Frontal cortex (tissue), 4 donors: ENCODE measurements around the gene PEX14. TPM values are rescaled to one million over a fixed set of nuclear protein-coding genes. Genes with fewer than 3 reads are reported as not detected.

Experiments
- DNase-seq, 2 donors: peaks; one replicate each; pipeline ENCODE4 v3.0.0; 2012; ENCODE audit warnings: low spot score in 2 of 2
- FAIRE-seq: peaks from 2 replicates; lab custom pipeline; 2012; peaks lifted over from hg19 to GRCh38; lab: Jason Lieb, UNC
- total RNA-seq: library from RNA; depleted of rRNA; stranded (reverse); fragments of >200 nt; gene quantifications from one replicate; pipeline ENCODE4 v1.2.3, GENCODE V29; 2014
- donor health status: control.
- donor health status: control.
- donor health status: control.

The PEX14 gene
- total RNA-seq, 1 donor from 2014 or later: 6.1 TPM

DNA sequence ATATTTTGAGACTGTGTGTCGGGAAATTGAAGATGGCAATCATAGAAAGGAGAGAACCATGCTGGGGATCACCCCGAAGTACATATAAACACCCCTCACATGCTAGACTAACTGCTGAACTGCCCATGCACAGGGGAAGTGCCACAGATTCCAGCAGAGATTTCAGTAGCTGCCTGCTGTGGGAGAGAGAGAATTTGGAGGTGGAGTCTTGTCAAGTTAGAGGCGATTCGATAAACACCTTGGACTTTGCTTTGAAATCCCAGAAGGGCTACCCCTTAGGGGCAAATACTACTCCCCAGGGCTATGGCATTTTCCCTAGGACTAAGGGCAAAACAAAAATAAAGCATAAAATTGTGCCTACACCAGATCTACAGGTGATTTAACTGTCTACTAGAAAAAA, 103.3 kb downstream of the PEX14 start:
- no peak for FAIRE-seq
- DNase-seq: no peak

DNA sequence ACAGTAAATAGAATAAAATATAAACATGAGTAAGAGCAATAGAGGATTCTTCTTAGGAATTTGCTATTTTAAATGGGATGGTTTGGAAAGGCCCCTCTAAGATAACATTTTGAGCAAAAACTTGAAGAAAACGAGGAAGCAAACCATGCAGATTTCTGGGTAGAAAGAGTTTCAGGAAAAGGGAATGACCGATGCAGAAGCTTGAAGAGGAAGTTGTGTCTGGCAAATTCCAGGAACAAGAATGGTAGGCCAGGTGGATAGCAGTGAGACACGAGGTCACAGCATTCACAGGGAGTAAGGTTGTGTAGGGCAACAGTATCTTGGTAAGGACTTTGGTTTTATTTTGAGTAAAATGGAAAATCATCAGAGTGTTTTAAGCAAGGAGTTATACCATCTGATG, 108.9 kb downstream of the PEX14 start:
- no peak for DNase-seq
- FAIRE-seq: no peak

DNA sequence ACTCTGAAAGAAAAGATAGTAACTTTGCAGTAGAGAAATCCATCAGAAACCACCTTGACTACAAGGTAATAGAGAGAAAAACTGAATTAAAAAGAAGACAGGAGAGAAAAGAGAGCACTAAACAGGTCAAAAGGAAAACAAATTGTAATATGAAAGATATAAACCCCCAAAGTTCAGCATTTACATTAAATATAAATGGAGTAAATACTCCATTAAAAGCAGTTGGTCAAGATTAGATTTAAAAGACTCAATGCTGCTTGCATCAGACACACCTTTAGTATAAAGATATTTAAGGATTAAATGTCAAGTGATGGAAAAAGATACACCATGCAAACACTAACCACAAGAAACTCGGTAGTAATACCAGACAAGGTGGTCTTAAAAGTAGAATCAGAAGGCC, 110.5 kb downstream of the PEX14 start:
- FAIRE-seq (no peak), DNase-seq (no peak)

DNA sequence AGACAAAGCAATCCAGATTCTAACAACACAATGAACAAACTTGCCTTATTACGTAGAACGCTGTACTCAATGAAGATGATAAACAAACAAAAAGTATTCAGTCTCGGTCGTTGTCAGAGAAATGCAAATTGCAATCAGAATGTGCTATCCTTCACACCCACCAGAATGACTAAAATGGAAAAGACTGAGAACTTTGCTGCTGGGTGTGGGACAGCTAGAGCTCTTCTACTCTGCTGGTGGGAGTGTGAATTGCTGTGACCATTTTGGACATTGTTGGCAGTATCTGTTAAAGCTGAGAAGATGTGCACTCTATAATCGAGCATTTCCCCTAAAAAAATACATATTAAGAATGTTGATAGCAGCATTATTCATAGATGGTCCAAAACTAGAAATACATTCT, 111.4 kb downstream of the PEX14 start:
- FAIRE-seq: no peak
- no peak for DNase-seq

DNA sequence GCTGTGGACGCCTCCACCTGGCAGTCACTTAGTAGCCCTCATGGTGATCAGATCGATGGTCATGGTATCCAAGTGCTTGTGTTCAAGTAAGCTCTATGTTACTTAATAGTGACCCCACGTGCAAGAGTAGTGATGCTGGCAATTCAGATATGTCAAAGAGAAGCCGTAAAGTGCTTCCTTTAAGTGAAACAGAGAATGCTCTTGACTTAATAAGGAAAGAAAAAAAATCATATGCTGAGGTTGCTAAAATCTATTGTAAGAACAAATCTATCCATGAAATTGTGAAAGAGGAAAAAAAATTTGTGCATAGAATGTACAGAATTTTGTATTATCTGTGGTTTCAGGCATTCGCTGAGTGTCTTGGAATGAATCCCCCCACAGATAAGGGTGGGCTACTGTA, 113.9 kb downstream of the PEX14 start:
- DNase-seq (no peak), FAIRE-seq (no peak)

DNA sequence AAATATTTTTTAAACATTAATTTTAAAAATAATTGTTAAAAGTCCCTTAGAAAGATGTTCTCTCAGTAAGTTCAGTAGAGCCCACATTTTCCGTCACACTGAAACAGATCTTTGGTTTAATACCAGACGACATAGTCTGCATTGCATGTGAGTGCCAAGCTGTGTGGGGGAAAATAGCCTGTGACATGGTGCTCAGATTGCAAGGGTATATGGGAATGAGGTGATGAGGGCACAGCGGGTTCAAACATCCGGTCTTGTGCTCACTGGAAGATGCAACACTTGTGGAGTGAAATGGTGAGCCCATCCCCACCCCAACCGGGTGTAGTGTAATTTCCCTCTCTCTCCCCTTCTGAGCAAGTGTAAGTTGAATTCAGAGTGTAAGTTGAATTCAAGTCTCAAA, 114.3 kb downstream of the PEX14 start:
- DNase-seq (no peak), FAIRE-seq (no peak)

DNA sequence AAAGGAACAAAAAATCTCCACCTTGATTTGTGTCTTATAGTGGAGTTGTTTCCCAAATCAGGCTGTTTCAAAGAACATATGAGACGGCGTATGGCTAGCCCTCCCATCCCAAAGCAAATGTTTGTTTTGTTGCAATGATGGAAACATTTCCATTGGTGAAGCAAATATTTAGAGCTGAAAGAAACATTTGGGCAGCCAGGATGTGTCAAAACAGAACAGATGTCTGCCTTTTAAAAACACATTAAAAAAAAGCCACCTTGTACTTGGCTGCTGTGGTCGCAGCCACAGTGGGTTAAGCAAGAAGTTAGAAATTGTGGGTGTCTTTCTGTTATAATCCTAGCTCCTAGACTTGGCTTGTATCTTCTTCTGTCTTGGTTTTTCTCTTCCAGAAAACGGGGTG, 116.3 kb downstream of the PEX14 start:
- FAIRE-seq (no peak), DNase-seq (no peak)

DNA sequence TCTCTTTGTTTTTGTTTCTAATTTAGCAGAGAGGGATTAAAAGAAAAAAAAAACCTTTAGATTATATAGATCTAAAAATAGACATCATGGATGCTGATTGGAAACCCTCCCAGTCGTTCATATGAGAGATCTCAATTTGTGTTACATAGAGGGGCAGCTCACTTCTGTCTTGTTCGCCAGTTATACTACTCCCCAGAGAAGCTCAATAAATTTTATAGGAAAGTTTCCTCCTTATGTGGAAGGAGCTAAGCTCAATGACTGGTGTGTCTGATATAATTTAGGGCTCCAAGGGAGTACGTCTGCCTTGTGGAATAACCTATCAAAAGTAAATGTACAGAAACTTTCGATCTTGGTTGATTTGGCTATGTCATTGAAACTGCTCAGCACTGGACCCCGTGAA, 117.6 kb downstream of the PEX14 start:
- FAIRE-seq (no peak), DNase-seq (no peak)

DNA sequence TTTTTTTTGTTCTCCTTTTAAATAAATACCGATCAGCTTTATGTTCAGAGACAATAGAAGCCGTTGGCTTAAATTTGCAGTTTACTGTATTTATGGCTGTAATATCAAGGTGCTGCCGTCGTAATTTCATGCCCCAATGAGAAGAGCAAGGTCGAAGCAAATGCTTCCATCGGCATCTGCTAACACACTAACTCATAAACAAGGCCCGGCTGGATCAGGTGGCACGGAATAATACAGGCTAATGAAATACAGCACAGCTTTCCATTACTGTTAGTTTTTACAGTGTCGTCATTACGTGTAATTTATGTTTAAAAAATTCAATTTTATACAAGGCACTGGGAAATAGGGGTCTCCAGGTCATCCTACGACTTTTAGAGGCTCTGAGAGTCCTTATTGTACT, 119.0 kb downstream of the PEX14 start:
- DNase-seq (no peak), FAIRE-seq (no peak)

DNA sequence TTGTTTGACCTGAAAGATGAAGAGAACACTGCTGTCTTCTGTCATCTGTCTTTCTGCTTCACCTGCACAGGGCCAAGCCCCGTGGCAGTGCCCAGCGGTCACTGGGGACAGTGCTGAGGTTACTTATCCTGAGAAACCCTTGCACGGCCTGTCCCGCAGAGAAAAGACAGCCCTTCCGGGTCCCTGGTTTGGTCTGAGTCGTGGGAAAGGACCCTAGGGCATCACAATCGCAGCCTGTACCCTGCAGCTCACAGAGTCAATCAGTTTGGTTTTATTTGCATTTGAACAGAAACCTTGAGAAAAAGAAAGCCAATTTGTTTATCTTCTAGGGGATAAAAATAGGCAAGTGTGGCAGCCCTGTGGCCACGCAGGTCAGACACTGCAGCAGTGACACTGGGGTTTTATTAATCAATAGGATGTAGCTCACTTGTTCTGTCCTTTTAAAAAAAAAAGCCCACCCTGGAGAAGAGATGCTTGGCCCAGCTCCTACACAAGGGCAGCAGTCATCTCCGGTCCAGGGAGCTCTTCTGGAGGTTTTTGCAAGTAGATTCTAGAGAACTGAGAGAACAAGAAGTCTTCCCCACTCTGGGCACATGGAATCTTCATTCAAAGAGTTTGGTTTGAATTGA, 120.0 kb downstream of the PEX14 start:
- DNase-seq: no peak
- FAIRE-seq: no peak

DNA sequence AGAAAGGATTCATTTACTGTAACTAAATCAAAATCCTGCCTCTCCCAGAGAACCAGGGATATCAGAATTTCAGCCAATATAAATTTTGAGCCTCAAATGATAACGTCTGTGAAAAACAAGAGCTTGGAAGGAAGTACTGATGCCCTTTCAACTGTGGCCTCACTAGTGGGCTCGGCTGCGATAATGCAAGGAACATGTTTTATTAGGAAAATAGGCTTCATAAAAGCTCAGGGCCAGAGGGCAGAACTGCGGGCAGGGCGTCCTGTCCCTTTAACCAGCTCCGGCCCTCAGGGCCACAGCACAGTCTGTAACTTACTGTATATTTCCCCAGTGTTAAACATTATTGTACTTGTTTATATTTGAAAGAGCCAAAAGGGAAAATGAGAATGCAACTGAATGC, 122.0 kb downstream of the PEX14 start:
- DNase-seq (no peak), FAIRE-seq (no peak)

DNA sequence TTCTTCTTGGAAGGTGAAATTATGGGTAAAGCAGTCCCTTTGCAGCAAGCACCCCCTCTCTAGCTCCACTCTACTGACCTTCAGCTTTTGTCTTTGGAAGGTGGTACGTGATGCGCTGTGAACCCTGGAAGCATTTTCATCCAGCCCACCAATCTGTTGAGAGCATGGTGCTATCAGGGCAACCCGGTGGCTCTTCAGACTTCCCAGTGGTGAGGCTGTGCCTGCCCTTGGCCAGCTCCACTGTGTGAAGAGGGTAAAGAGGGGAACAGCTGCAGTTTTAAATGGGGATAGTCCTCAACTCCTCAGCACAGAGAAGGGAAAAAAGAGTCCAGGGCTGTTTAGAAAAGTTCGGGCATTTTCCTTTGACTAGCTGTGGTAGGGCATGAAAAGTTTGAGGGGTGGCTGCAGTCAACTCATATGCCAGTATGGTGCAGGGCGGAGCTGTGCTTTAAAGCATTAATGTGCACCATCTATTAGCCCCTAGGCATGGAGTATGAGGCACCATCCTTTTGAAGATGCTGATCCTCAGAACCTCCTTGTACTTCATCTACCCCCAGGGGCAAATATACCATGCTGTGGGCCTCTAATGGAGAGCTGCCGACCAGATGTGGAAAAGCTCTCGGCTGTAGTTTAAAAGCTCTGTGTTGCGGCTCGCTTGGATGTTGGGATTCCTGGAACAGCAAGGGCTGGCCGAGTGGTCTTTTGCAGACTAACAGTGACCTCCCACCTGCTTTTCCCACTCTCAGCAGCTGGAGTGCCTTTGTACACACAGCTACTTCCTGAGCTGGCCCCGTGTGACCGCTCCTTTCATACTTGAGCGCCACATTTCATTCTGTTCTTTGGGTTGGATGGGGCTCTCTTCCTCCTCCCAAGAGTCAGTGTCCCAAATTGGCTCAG, 123.0 kb downstream of the PEX14 start:
- DNase-seq (no peak), FAIRE-seq (no peak)

DNA sequence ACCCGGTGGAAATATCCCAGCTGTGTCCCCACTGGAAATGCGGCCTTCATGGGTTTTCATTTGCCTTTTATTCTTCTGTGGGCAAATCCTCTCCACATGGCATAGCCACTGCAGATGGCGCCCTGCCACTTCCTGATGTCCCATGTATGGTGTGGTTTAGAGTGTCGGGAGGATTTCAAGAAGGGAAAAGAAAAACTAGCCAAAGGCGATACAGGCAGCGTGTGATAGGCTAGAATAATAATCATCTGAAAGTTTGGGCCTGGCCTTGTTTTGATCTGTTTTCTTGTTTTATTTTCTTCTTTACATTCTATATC, 123.6 kb downstream of the PEX14 start:
- no peak for FAIRE-seq

DNA sequence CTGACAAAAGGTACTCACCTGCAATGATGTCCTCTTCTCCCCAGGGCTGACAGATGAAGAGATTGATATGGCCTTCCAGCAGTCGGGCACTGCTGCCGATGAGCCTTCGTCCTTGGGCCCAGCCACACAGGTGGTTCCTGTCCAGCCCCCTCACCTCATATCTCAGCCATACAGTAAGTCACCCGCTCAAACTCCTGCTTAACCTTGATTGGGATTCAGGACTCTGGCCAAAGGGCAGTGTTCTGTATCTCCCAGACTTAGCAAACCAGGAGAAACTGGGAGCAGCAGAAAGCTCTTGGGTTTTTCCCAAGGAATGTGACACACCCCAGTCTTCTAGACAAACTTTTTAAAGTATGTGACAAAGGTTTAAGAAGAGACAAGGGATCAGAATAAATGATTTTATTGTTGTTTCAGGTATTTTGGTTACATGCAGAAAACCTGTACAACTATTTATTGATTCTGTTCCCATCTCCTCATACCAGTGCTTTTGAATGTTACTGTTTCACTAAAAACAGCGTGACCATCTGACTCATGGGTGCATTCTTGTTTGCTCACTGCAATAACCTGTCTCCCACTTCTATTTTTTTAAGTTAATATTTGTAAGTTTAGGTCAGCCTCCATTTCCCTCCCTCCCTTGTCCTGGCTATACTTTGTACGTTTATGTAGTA, 124.6 kb downstream of the PEX14 start:
- no peak for FAIRE-seq
- DNase-seq: no peak

More for the DNA sequence above, 123.6 kb downstream of the PEX14 start:
- DNase-seq: no peak

DNA sequence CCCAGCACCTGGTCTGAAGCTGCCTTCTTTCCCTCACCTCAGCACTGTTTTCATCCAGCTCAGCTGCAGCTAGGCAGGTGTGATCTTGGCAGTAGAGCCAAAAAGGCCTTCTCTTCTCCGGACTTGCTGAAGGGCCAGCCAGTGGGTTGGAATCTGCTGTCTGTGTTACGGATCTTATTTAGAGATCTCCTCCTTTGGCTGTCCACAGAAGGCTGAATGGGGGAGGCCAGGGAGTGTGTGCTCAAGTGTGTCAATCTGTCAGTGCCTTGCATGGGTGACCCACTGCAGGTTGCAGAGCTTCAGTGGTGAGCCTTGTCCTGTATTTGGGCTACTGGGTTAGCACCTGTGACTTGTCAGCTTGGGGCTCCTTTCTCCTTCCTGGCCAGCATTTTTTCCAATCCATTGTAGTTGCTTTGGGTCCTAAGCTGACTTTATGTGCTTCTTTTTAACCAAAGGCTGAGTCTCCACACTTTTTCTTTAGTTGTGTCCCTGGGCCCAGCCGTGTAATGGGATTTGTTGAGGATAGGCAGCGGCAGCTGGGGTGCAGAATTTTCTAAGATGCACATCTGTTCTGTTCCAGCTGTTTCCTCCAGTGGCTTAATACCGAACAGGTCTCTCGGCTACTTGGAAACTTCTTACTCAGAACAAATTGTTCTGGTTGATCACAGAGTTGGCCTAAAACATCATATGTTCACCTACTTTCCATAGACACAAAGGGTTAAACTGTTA, 126.8 kb downstream of the PEX14 start:
- DNase-seq (no peak), FAIRE-seq (no peak)

DNA sequence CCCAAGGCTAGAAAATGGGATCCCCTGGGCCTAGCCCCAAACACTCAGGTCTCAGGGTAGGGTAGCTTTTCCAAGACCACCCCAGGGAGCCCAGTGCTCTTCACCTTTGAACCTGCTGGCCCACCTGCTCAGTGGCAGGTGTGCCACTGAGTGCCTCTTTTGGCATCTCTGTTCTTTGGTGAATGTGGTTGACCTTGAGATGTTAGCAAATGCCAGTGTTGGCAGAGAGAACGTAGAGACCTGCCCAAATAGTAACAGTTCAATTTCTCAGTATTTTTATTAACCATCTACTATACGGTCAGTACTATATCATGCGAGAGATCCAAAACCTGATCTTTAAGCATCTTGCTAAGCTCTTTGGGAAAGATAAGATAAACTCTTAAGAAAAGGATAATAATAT, 128.2 kb downstream of the PEX14 start:
- DNase-seq (no peak), FAIRE-seq (no peak)

DNA sequence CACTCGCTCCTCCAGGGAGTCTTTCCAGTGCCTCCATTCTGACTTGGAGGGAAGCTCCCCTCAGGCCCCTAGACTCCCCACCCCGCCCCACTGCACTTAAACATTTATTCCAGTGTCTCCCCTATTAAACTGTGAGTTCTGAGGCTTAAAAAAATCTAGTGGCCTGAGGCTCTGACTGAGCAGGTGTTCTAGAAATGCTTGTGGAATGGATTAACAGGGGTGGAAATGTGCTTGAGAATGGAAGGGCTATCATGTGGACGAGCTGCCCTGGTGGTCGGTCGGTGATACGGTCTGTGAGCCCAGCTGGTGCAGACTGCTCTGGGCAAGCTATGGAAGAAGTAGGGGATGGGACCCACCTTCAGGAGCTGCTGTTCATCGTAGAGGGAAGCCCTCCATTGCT, 130.2 kb downstream of the PEX14 start:
- no peak for FAIRE-seq
- DNase-seq: no peak

DNA sequence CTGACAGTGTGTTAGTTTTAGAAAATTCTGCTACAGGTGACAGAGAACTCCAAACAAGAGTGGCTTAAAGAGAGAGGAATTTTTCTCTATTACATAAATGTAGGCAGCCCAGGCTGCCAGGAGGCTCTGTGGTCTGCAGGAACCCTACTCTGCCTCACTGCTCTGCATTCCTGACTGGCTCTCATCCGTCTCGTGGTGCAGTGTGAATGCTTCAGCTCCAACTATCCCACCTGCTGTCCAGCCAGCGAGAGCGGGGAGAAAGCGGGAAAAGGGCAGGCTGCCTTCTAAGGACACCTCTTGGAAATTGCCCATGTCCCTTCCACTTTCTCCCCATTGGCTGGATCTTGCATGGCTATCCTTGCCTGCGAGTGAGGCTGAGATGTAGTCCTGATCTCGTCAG, 131.3 kb downstream of the PEX14 start:
- DNase-seq (no peak), FAIRE-seq (no peak)

DNA sequence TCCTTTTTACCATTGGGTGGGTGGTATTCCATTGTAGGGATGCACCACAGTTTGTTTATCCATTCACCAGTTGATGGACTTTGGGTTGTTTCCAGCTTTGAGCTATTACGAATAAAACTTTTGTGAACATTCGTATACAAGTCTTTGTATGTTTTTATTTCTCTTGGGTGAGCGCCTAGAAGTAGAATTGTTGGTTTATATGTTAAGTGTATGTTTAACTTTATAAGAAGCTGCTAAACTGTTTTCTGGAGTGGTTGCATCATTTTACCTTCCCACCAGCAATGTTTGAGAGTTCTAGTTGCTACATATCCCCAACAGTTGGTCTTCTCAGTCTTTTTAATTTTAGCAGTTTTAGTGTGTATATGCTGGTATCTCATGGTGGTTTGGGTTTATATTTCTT, 132.5 kb downstream of the PEX14 start:
- DNase-seq (no peak), FAIRE-seq (no peak)

DNA sequence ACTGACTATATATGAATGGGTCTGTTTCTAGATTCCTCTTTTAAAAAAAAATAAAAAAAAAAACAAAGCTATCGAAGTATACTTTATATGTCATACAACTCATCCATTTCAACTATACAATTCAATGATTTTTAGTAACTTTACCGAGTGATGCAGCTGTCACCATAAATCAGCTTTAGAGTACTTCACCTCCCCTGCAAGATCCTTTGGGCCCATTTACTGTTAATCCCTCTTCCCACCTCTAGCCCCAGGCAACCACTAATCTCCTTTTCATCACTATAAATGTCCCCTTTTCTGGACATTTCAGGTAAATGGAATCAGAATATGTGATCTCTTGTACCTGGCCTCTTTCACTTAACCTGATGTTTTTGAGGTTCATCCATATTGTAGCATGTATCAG, 133.9 kb downstream of the PEX14 start:
- FAIRE-seq (no peak), DNase-seq (no peak)
